Liver (tissue), 3 donors: ENCODE measurements around the gene ST7.

Experiments used
- EGR1 ChIP-seq, 2 donors: IDR thresholded peaks; 2 replicates each; pipeline ENCODE4 v1.6.1; 2016 to 2018; ENCODE audit warnings: antibody characterized with exemption in 2 of 2, low read depth in 2 of 2
- TF ChIP-seq, protein P1 (sequence below): fragments of 150-350 bp; IDR thresholded peaks from 2 replicates; pipeline ENCODE4 v1.5.1; 2017; ENCODE audit warnings: improper control_type of control experiment, low read depth, low read length; ENCODE audit not compliant: missing input control
- donor health status: healthy.
- donor health status: healthy.

DNA sequence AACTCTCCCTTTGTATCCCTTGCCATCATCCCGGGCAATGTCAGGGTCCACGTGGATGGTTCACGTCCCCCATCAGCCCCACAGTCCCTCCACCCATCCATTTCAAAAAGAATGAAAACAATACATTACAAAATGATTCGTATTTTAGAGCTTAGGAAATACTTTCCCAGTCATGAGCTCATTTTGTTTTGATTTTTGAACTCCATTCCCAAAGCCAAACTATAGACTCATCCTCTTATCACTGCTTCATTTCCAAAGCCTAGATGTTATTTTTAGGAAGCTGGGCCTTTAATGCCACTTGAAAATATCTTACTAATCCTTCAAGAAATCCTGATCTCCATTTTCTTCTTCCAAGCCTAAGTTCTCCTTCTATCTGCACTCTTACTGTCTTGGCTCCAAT, 297.5 kb downstream of the ST7 start:
- TF ChIP-seq, protein P1, sequence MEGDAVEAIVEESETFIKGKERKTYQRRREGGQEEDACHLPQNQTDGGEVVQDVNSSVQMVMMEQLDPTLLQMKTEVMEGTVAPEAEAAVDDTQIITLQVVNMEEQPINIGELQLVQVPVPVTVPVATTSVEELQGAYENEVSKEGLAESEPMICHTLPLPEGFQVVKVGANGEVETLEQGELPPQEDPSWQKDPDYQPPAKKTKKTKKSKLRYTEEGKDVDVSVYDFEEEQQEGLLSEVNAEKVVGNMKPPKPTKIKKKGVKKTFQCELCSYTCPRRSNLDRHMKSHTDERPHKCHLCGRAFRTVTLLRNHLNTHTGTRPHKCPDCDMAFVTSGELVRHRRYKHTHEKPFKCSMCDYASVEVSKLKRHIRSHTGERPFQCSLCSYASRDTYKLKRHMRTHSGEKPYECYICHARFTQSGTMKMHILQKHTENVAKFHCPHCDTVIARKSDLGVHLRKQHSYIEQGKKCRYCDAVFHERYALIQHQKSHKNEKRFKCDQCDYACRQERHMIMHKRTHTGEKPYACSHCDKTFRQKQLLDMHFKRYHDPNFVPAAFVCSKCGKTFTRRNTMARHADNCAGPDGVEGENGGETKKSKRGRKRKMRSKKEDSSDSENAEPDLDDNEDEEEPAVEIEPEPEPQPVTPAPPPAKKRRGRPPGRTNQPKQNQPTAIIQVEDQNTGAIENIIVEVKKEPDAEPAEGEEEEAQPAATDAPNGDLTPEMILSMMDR: no peak
- no peak for TF ChIP-seq EGR1 (IDR thresholded peaks at IDR 0.05; ENCODE audit: low read depth in 2 of 2)
